ENCODE measurements around the gene PACSIN3. TPM values are rescaled to one million over a fixed set of nuclear protein-coding genes. Genes with fewer than 3 reads are reported as not detected.

PACSIN3 gene
- total and polyA plus RNA-seq, 7 donors = 1.2 to 78.3 (median 56.0) TPM

DNA sequence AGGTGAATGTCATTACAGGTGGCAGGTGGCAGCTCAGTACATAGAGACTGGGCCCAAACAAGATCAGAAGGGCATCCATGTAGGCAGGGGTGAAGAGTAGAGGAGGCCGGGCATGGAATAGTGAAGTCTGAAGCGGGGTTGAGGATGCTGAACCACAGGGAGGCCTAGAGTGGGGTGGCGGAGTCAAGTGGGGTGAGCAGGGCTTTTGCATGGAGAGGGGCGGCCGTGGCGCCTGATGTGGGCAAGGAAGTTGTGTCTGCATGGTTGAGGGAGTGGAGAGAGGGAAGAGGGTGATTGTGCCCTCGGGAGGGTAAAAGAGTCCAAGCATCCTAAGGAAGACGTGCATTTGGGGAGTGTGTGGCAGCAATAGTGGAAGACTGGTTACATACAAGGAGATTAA, 42.9 kb upstream of the PACSIN3 start:
- H3K27me3 ChIP-seq = no peaks in the 10 kb centered on the region
- H3K27ac ChIP-seq = no peak overlapping the region
- 96 to 97% methylated on average over 8 of the region's 8 CpGs for WGBS, 2 donors
- H3K4me1 ChIP-seq = peaks cover 0 to 6% (median 4%) of the 10 kb centered on the region in 4 donors
- peaks cover 0 to 60% (median 4%) of the 10 kb centered on the region in 4 donors for H3K36me3 ChIP-seq
- DNase-seq = no peak
- no peak overlapping the region for H3K4me3 ChIP-seq
- intact Hi-C loops (cut with DNase I) = no loop called here
- TF ChIP-seq EP300 (IDR thresholded peaks at IDR 0.05) (no peak), CTCF (IDR thresholded peaks at IDR 0.05) (no peak), POLR2A (IDR thresholded peaks at IDR 0.05) (no peak), POLR2AphosphoS5 (IDR thresholded peaks at IDR 0.05) (no peak)
- H3K9me3 ChIP-seq = no peaks in the 10 kb centered on the region

- Histone ChIP-seq H3K4me1 (no peaks in the 10 kb centered on the region), H3K9me3 (no peaks in the 10 kb centered on the region), H3K36me3 (peaks cover 0 to 84% (median 11%) of the 10 kb centered on the region in 4 donors), H3K27ac (no peak overlapping the region), H3K4me3 (no peak overlapping the region), H3K27me3 (no peaks in the 10 kb centered on the region)
- intact Hi-C loops (cut with DNase I) = no loop called here
- no peak for TF ChIP-seq POLR2AphosphoS5 (IDR thresholded peaks at IDR 0.05)
- TF ChIP-seq EP300 (IDR thresholded peaks at IDR 0.05) = no peak
- TF ChIP-seq CTCF (IDR thresholded peaks at IDR 0.05) = no peak
- no peak for TF ChIP-seq POLR2A (IDR thresholded peaks at IDR 0.05)
- WGBS, 2 donors = 93 to 97% methylated on average over 7 of the region's 7 CpGs
- DNase-seq = no peak
Measured at GRCh38 chr11:47225552-47226400, 39.5 kb upstream of the PACSIN3 start.

DNA sequence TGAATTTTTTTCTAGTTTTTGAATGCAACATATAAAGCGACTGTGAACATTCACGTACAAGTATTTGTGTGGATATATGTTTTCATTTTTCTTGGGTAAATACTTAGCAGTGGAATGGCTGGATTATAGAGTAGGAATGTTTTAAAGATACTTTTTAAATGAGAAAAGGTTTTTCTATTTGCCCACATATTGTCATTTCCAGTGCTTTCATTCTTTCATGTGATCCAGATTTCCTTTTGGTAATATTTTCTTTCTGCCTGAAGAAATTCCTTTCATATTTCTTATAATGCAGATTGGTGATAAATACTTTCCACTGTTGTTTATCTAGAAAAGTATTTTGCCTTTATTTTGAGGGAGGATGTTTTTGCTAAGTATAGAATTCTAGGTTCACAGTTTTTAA, 36.5 kb upstream of the PACSIN3 start:
- intact Hi-C loops (cut with DNase I) = no loop called here
- H3K36me3 ChIP-seq = peaks cover 0 to 80% (median 13%) of the 10 kb centered on the region in 4 donors
- peaks cover 0 to 16% (median 7%) of the 10 kb centered on the region in 4 donors for H3K4me1 ChIP-seq
- no peak for TF ChIP-seq POLR2A (IDR thresholded peaks at IDR 0.05)
- no peak for TF ChIP-seq EP300 (IDR thresholded peaks at IDR 0.05)
- no peak for TF ChIP-seq CTCF (IDR thresholded peaks at IDR 0.05)
- no peak for TF ChIP-seq POLR2AphosphoS5 (IDR thresholded peaks at IDR 0.05)
- WGBS, 2 donors = 96 to 99% methylated on average over 2 of the region's 2 CpGs
- no peak overlapping the region for H3K27ac ChIP-seq
- H3K9me3 ChIP-seq = no peaks in the 10 kb centered on the region
- H3K27me3 ChIP-seq = no peaks in the 10 kb centered on the region
- no peak overlapping the region for H3K4me3 ChIP-seq
- DNase-seq = no peak

- H3K36me3 ChIP-seq = peaks cover 0 to 57% (median 13%) of the 10 kb centered on the region in 4 donors
- H3K27ac ChIP-seq = no peak overlapping the region
- H3K4me1 ChIP-seq = peaks cover 0 to 39% (median 26%) of the 10 kb centered on the region in 4 donors
- no peaks in the 10 kb centered on the region for H3K9me3 ChIP-seq
- H3K4me3 ChIP-seq = no peak overlapping the region
- intact Hi-C loops (cut with DNase I) = no loop called here
- no peak for TF ChIP-seq EP300 (IDR thresholded peaks at IDR 0.05)
- TF ChIP-seq POLR2AphosphoS5 (IDR thresholded peaks at IDR 0.05) = no peak
- no peak for TF ChIP-seq CTCF (IDR thresholded peaks at IDR 0.05)
- no peak for TF ChIP-seq POLR2A (IDR thresholded peaks at IDR 0.05)
- WGBS, 2 donors = 8 to 38% methylated on average over 1 of the region's 1 CpG
- no peak for DNase-seq
- no peaks in the 10 kb centered on the region for H3K27me3 ChIP-seq
Measured at GRCh38 chr11:47220401-47220821, 34.2 kb upstream of the PACSIN3 start.

All from sigmoid colon (tissue), 7 donors.